Mesothelial cell of epicardium (in vitro differentiated cells): Measurements from ENCODE around the gene RNASEL. TPM values are rescaled to one million over a fixed set of nuclear protein-coding genes. Genes with fewer than 3 reads are reported as not detected.

Experiments used
- DNase-seq, 2 experiments: peaks; one replicate each; pipeline ENCODE4 v3.0.0; 2021; ENCODE audit warnings: low spot score in 2 of 2; ENCODE audit not compliant: unreplicated experiment in 2 of 2
- H3K27ac Mint-ChIP-seq: 2 replicates; pipeline ENCODE4 v1.8.0; 2021; ENCODE audit warnings: mixed read lengths
- H3K27me3 Mint-ChIP-seq: 2 replicates; pipeline ENCODE4 v1.8.0; 2021; ENCODE audit warnings: low read depth, mixed read lengths
- H3K36me3 Mint-ChIP-seq: 2 replicates; pipeline ENCODE4 v1.8.0; 2021; ENCODE audit warnings: mixed read lengths
- H3K4me1 Mint-ChIP-seq: 2 replicates; pipeline ENCODE4 v1.8.0; 2021; ENCODE audit warnings: mixed read lengths
- H3K4me3 Mint-ChIP-seq: 2 replicates; pipeline ENCODE4 v1.8.0; 2021; ENCODE audit warnings: mild to moderate bottlenecking, moderate library complexity, mixed read lengths
- H3K9me3 Mint-ChIP-seq: 2 replicates; pipeline ENCODE4 v1.8.0; 2021; ENCODE audit warnings: mixed read lengths
- total RNA-seq: library from RNA; stranded (reverse); gene quantifications from 3 replicates; pipeline ENCODE4 v1.2.1, GENCODE V29; 2021
- TF ChIP-seq, protein P1 (sequence below): fragments of 200-600 bp; sonication (generic); IDR thresholded peaks from one replicate; pipeline ENCODE4 v1.5.0; 2021; ENCODE audit warnings: antibody characterized with exemption; ENCODE audit not compliant: unreplicated experiment

Gene RNASEL
- total RNA-seq, 1 donor from 2014 or later: 5.6 TPM

DNA sequence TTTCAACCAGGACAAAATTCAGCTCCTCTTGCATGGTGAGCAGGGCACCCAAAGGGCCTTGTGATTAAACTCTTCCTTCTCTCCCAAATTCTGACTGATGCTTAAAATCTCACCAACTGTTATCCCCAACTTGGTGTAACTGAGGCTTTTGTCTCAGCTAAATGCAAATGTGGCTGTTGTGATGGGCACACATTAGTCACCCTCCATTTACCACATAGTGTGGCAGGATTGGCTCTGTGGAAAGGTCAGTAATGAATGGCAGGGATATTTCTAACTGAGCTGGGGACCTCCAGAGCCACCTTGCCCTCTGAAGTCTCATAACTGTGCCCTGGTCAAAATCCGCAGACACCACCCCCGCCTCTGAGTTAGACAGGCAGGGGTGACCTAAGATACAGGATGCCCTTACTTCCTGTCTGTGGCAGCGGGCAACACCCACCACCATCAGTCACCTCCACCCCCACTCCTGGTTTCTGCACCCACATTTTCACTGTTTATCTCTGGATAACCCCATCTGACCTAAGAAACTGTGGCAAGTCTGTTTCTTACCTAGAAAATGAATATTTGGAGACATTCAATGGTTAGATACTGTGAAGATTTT lies 40.5 kb upstream of the RNASEL start:
- Mint-ChIP-seq H3K4me3 (no peak overlapping the region), H3K36me3 (no peaks in the 10 kb centered on the region), H3K27me3 (no peaks in the 10 kb centered on the region), H3K9me3 (no peaks in the 10 kb centered on the region), H3K27ac (no peak overlapping the region), H3K4me1 (peaks cover 38% of the 10 kb centered on the region)
- DNase-seq: no peak
- TF ChIP-seq, protein P1, sequence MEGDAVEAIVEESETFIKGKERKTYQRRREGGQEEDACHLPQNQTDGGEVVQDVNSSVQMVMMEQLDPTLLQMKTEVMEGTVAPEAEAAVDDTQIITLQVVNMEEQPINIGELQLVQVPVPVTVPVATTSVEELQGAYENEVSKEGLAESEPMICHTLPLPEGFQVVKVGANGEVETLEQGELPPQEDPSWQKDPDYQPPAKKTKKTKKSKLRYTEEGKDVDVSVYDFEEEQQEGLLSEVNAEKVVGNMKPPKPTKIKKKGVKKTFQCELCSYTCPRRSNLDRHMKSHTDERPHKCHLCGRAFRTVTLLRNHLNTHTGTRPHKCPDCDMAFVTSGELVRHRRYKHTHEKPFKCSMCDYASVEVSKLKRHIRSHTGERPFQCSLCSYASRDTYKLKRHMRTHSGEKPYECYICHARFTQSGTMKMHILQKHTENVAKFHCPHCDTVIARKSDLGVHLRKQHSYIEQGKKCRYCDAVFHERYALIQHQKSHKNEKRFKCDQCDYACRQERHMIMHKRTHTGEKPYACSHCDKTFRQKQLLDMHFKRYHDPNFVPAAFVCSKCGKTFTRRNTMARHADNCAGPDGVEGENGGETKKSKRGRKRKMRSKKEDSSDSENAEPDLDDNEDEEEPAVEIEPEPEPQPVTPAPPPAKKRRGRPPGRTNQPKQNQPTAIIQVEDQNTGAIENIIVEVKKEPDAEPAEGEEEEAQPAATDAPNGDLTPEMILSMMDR: no peak

GRCh38 chr1:182629080-182629479 lies 40.0 kb upstream of the RNASEL start:
- Mint-ChIP-seq H3K4me3 (no peak overlapping the region), H3K27ac (no peak overlapping the region), H3K4me1 (peaks cover 38% of the 10 kb centered on the region), H3K27me3 (no peaks in the 10 kb centered on the region), H3K9me3 (no peaks in the 10 kb centered on the region), H3K36me3 (no peaks in the 10 kb centered on the region)
- TF ChIP-seq, protein P1: no peak
- no peak for DNase-seq

GRCh38 chr1:182628657-182629056 lies 39.6 kb upstream of the RNASEL start:
- Mint-ChIP-seq H3K4me3 (no peak overlapping the region), H3K27ac (no peak overlapping the region), H3K9me3 (no peaks in the 10 kb centered on the region), H3K36me3 (no peaks in the 10 kb centered on the region), H3K27me3 (no peaks in the 10 kb centered on the region), H3K4me1 (peaks cover 36% of the 10 kb centered on the region)
- TF ChIP-seq, protein P1: no peak
- DNase-seq: no peak

GRCh38 chr1:182627622-182628021 lies 38.6 kb upstream of the RNASEL start:
- Mint-ChIP-seq H3K36me3 (no peaks in the 10 kb centered on the region), H3K27me3 (no peaks in the 10 kb centered on the region), H3K4me1 (peaks cover 33% of the 10 kb centered on the region), H3K4me3 (no peak overlapping the region), H3K9me3 (no peaks in the 10 kb centered on the region), H3K27ac (no peak overlapping the region)
- no peak for DNase-seq
- TF ChIP-seq, protein P1: no peak

GRCh38 chr1:182626527-182626926 lies 37.5 kb upstream of the RNASEL start:
- H3K4me3 Mint-ChIP-seq: no peak overlapping the region
- TF ChIP-seq, protein P1: no peak
- DNase-seq: no peak
- H3K4me1 Mint-ChIP-seq: peaks cover 30% of the 10 kb centered on the region
- H3K9me3 Mint-ChIP-seq: no peaks in the 10 kb centered on the region
- no peak overlapping the region for H3K27ac Mint-ChIP-seq
- no peaks in the 10 kb centered on the region for H3K36me3 Mint-ChIP-seq
- H3K27me3 Mint-ChIP-seq: no peaks in the 10 kb centered on the region
